GM21717 (cell line): ENCODE measurements around the gene SMAD6.
"Not testable (repeated sequence)": the region's sequence is repeated elsewhere in the genome, so short reads cannot be mapped to it uniquely, and the experiment has no call there.

Source experiments
- ATAC-seq: cut with Tn5 transposase; IDR thresholded peaks from one replicate; pipeline ENCODE4 v1.9.1; 2021; ENCODE audit warnings: mild to moderate bottlenecking, moderate library complexity; ENCODE audit not compliant: unreplicated experiment

Gene SMAD6

DNA sequence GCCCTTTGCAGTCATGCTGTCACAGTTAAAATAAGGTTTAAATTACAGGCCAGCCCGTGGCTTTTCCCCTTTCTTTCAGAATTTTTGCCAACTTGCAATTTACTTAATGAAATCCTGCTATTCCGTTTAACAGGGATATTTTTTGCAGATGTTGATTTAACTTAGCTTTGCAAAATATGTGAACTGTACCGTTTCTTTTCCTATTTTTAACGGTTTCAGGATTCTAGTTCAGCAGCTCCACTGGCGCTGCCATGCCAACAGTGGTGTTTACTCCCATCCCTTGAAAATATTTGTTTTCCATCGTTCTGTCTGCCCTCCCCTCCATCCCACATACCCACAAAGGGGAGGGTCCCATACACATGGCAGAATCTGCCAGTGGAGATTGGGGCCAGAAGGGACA is 54.3 kb downstream of the SMAD6 start:
- ATAC-seq: no peak

DNA sequence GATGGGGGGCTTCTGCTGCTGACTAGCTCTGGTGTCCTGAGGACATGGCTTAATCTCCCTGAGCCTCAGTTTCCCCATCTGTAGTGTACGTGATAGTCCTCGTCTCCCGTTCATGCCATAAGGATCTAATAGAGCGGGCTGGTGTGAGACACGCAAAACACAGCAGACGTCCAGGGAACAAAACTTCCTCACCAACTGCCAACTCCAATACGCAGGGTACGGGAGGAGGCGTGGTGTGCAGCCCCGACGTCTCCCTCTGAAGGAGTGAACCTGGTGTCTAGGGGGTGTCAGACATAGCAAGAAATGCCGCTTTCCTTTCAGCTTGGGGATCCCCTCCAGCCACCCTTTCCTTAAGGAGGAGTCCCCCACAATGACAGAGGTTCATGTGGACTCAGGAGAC is 55.0 kb downstream of the SMAD6 start:
- ATAC-seq: no peak

DNA sequence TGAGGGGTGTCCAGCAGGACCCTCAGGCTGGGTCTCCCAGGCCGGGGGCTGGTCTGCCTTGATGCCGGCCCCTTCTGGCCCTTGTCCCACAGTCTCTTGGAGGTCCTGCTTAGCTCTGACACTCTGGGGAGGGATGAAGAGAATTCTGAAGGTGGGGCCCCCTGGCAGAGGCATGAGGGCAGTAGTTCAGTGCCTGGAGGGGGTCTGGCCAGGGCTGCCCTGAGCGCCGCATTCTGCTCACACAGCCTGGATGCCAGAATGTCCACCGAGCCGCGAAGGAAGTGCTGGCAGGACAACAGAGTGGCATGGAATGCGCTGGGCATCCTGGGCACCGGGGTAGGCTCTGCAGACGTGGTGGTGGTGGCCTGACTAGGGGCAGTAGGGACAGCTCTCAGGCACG is 55.5 kb downstream of the SMAD6 start:
- no peak for ATAC-seq

DNA sequence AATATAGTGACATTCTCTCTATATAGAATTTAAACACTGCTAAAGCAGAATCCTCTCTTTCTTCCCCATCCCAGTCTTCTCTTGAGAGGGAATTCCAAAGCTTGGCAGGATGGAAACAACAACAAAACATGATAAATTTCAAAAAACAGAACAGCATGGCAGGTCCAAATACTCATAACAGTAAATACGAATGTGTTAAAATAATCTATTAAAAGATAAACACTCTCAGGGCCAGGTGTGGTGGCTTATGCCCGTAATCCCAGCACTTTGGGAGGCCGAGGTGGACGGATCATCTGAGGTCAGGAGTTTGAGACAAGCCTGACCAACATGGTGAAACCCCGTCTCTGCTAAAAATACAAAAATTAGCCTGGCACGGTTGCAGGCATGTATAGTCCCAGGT is 56.2 kb downstream of the SMAD6 start:
- ATAC-seq: not testable (repeated sequence)

DNA sequence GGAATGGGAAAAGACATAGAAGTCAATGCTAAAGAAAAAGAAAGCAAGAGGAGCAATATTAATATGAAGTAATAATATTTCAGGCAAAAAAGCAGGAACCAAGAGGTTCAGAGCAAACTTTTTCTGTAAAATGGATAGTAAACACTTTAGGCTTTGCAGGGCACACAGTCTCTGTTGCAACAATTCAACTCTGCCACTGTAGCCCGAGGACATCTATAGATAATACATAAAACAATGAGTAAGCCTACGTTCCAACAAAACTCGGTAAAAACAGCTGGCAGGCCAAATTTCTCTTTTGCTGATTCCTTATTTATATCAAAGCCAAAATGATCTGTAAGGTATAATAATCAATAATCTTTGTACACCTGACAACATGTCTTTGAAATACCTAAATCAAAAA is 56.8 kb downstream of the SMAD6 start:
- ATAC-seq: no peak

DNA sequence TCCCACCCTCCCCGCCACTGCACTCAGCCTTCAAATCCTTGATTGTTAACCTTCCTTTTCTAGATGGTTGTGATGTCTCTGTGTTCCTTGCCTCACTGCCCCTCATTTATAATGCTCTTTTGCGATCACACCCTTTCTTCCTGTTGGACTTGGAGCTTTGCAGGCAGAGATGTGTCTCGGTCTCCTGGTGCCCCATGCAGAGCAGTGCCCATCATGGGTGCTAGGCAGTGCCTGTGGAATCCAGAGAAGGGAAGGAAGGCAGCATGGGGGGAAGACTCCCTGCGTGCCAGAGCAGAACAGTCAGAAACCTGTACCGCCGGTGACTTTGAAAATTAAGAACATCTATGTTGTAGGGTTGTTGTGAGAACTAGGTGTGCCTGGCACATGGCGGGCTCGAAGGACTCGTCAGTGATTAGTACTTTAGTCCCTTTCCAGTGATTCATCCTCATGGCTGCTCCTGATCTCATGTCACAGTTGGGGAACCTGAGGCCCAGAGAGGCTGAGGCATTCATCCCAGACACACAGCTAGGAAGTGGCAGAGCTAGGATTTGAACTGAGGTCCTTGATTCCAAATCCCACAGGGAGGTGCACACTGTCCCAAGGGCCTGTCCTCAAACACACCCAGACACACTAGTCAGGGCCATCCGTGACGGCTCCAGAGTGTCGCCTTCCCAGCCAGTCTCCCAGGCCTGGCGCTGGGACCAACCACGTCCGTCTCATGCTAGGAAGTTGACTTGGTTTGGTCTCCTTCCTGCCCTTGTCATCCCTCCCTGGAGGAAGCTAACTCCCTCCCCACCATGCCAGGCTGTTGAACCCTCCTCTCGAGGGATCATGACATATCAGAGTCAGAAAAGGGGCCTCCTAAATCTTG is 58.3 kb downstream of the SMAD6 start:
- ATAC-seq: no peak

DNA sequence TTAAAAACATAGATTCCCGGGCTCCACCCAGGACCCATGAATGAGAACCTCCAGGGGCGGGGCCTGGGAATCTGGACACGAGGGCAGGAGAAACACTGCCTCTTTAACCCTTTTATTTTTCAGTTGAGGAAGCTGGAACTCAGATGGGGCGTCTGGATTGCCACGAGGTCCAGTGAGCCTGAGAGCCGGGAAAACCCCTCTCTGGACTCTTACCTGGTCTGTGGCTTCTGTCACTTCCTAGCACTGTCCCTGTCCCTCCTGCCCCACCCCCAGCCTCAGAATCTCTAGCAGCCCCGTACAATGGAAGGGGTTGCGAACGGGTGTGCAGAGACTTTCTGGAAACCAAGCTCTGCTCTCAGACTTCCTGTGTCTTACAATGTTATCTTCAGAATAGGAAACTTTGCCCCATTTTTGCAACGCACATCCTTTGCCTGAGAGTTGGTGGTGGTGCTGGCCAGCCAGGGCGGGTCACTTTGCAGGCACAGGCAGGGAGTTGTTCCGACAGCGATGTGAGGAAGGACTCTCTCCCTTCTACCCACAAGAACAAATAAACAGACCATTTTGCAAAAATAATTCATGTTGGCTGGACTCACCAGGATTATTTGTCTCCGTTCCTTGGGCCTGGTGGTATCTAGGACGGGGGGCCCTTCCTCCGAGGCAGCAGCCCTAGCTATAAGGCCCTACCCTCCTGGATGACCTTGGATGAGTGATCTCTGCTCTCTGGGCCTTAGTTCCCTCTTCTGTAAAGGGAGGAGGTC is 59.1 kb downstream of the SMAD6 start:
- ATAC-seq: no peak

DNA sequence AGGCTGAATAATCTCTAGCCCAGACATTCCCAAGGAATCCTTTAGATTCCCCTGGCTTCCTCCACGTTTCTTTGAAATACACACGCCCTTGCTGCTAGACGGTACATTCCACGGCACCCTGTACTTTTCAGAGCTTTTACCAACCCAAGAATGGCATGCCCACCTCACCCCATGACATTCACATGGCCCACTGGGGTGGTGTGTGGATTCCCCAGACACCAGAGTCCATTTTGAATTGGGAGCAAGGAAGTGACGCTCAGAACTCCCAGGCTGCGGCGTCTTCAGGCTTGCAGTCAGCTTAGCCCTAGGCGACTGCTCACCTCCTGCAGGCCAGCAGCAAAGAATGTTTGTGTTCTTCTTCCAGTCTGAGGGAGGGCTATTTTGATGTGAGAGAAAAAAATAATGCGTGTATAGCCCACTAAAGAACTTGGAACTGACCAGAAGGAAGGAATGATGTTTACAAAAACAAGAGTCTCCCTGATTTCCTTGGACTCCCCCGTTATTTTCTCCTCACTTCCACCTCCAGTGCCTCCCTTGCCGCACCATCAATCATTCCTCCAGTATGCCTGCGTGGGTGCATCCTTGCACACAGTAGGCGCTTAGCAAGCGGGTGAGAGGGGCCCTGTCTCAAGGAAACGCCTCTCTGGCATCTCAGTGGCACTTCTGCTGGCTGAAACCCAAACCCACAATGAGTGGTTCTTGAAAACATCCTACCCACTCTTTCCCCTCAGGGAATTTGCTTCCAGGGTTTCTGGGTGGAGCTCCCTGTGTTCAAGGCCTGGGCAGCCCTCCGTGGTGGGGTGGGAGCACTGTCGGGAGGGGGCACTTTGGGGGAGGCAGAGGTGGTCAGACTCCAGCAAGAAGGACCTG is 59.9 kb downstream of the SMAD6 start:
- ATAC-seq: no peak

DNA sequence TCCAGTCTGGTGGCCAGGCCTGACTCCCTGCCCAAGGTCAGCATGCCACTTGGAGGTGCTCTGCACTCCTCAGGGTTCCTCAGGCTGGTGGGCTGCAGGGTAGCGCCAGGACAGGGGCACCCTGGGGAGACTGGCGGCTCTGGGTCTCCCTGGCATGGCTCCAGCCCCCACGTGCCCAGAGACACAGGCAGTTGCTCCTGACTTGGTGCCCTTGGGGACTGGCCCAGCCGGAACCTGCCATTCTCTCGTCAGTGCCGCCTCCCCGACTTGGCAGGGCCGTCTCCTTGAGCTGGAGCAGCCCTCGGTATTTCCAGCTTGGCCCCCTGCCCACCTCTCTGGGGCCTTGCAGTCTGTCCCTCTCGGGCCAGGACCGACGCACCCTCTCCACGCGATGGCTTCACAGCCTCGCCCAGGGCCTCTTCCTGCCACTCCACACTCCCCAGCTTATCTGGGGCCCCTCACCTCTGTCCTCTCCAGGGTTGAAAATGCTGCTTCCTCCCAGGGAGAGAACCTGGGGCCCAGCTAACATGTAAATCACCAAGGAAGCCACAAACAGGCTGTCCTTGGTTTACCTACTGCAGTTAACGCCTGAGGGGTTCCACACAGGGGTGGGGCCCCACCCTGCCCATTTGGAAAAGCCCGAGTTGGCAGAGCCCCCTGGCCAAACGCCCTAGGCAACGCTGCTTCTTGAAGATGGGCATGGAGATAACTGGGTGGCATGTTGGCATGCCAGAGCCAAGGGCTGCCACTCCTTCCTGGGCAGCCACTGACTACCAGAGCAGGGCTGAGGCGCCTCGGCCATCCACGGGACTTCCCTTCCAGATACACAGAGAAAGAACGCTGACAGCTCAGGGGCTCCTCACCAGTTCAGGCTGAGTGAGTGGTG is 61.4 kb downstream of the SMAD6 start:
- ATAC-seq: no peak

DNA sequence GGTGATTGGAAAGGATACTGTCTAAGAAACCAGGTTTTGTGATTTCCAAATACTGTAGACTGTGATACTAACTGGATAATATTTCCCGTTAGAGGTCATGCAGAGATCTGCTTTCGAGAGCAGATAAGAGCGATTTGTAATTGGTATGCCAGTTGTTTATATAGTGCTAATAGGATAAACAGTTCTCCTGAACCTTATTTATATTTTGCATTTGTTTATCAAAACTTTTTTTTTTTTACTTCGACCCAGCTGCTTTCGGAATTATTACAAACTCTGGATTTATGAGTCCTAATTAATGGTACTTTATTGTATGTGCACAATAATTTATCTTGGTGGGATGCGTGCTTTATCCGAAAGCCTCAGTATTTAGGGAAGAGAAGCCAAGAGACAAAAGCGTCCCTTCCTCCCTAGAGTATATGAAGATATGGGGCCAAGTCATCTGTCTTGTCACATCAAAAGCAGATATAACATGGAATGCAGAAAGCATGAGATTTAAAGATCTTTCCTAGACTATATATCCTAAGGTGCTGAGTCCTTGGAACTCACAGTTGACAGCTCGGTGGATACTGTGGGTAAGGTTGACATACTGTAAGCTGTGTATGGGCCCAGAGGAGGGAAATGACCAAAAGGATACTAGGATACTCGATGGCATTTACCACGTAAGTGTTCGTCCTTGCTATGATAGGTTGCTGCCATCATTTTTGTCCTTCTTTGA is 62.2 kb downstream of the SMAD6 start:
- no peak for ATAC-seq

DNA sequence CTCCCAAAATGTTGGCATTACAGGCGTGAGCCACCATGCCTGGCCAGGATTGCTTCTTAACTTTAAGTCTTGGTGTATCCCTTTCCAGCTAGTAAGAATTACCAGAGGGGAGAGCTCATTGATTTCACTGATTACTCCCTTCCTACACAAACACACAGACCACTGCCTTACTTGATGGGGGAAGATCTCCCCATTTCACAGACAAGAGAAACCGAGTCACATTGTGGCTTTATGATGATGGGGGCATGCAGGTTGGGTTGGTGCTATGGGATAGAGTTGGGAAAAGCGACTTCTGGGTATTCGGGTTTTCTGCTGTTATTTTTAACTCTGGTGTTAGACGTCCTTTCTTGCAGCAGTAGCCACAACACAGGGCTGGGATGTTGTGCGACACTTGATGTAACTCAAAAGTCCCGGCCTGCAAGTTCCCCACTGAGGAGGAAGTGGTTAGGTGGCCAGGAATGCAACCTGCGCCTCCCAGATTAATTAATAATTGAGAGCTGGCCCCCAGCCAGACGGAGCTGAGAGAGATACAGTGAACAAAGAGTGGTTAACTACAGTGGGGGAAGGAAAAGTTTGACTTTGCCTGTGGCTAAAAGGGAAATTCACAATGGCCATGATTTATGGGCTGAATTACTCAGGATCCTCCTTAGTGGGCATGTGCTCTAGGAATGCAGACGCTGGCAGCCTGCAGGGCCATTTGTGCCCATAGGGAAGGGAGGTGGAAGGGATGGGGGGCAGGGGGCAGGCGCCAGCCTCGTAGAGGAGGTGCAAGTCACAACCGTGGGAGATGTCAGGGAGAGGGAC is 63.6 kb downstream of the SMAD6 start:
- ATAC-seq: no peak

DNA sequence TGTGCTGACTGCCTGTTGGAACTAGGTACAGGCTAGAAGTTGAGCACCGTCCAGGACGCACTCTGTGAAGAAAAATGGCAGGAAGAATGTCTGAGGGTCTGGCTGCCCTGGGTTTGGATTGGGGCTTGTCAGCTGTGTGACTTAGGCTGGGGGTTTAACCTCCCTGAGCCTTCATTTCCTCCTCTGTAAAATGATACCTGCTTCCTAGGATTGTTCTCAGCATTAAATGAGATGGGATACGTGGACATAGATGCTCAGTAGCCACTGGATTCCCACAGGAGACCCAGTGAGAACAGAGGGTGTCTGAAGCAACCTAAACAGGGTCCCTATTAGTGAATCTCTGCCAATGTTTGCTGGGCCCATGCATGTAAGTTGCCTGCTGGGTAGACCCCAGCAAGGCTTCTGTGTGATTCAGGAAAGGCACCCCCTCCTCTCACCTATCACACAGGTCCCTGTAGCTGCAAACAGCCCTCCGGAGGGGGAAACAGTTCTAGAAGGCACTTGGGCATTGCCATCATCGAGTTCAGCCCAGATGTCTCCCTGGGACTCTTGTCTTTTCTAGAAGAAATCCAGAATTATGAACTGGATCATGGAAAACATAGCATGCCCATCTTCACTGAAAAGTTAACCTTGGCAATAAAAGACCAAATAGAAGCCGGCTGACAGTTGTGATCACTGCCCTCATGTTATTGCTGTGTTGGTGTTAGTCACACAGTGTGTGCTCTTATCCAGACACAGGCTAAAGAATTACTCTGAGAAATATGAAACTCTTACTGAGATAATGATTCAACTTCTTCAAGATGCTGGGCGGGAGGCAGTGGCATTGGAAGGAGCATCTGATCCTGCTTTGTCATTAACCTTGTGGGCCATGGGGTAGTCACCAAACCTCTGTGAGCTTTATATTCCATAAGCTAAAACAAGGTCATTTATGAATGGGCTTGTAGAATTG is 64.5 kb downstream of the SMAD6 start:
- ATAC-seq: no peak

DNA sequence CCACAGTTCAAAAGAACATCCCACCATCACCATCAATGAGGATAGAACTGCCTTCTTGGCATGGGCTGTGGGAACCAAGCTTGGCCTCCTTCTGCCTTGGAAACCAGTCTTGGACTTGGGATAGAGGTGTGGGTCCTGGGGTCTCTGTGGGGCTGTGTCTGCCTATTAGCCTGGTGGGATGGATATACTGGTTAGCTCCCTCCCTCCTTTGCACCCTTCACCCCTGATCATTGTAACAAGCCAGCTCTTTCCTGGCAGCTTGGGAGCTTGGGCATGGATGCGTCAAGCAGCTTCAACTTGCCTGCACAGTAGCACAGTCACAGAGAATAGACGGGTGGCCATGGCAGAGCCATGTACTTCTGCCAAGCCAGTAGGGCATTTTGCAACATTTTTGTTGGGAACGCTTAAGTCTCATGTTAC is 65.2 kb downstream of the SMAD6 start:
- ATAC-seq: no peak

DNA sequence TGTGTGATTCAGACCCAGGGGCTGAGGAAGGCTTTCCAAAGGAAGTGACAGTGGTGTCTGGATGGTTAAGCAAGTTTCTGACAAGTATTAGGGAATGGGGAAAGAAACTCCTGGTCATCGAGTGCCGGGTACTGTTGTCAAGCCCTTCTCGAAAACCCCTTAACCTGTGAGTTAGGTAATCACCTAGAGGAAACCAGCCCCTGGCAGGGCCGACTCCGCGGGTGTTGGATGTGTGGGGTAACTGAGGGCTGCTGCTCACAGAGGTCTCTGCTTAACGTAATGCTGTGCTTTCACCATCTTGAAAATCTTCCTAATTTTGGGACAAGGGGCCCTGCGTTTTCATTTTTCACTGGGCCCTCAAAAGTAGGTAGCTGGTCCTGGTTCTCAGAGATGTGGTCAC is 67.0 kb downstream of the SMAD6 start:
- no peak for ATAC-seq

DNA sequence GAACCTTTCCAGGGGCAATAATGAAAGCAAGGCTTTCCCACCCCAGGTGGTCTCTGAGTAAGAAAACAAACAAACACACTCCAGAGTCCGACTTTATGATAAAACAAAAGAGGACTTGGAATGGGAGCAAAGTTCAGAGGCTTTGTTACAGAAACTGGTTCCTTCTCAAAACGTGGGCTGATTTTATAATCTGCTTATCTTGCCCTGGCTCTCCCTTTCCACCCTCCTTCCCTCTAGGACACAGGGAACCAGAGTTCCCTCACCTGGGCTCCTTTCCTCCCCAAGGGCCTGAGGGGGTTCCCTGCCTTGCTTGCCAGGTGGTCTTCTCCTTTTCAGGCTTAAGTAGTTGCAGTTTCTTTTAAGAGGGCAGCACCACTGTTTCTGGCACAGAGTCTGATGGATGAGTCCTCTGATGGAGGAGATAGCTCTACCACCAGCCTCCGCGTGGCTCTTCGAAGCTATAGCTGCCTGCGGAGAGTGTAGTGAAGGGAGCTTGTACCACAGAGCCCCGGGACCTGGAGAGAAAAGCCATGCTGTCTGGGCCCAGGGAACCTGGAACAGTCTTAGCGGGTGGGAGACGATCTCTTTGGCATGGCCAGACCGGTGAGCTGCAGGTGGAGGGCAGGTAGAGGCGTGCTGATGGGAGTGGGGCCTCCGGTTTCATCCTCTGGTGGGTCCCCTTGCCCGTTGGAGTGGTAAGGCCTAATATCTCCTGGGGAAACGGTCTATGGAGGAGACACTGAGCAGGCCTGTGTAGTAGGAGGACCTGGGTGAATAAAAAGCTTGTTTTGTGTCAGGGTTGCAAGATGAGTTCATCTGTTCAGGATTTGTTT is 68.7 kb downstream of the SMAD6 start:
- no peak for ATAC-seq

DNA sequence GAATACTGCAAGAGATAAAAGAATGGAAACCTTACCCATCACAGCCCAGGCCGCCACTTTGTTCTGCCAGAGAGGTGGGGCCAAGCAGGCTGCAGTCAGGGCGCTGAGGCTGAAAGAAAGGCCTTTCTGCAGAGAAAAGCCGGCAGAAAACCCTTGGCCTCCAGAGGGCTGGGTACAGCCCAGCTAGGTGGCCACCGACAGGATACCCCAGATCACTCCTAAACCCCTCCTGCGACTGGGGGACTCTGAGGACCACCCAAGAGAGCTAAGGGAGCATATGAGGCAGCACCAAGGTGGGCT is 69.3 kb downstream of the SMAD6 start:
- no peak for ATAC-seq

DNA sequence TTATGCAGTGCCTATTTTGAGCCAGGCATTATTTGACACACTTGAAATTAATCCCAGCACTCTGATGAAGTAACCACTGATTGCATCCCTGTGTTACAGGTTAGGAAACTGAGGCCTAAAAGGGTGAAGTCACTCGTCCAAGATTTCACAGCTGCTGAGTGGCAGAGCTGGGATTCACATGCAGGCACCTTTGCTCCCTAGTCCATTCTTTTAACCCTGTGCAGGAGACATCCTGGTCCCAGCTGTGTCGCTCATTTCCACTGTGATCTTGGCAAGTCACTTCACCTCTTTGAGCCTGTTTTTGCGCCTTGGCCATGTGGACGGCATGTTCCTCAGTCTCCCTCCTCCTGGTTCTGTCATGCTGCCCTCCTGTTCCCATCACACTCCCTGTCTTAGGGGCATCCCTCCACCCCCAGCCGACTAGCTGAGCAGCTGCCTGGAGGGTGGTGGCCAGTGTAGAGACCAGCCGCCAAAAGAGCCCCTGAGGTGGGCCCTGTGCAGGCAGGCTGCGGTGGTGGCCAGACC is 70.6 kb downstream of the SMAD6 start:
- ATAC-seq: no peak
